HCT116 (cell line): ENCODE measurements around the gene RAB3C. TPM values are rescaled to one million over a fixed set of nuclear protein-coding genes. Genes with fewer than 3 reads are reported as not detected.

Experiments used
- ATAC-seq: fragments of 200-7000 bp; cut with Tn5 transposase; 2 replicates; pipeline ENCODE4 v1.9.1; 2020; ENCODE audit warnings: mild to moderate bottlenecking, moderate library complexity
- BruUV-seq: library from RNA; stranded (reverse); fragments of 400-500 nt; replicated peaks from 2 replicates; lab custom pipeline; 2021; lab: Mats Ljungman, UMichigan
- CTCF ChIA-PET: fragments of 300-600 bp; sonication (Branson Sonifier 250); formaldehyde crosslinking; loops from one replicate; lab custom pipeline; 2021; ENCODE audit warnings: antibody characterized with exemption; lab: Charles Lee
- POLR2A ChIA-PET: fragments of 300-600, 350-600 bp; sonication (Branson Sonifier 250); formaldehyde crosslinking; loops from one replicate; lab custom pipeline; 2021; ENCODE audit warnings: antibody characterized with exemption; lab: Charles Lee
- RAD21 ChIA-PET, 2 experiments: fragments of 300-600 bp; sonication (Branson Sonifier 250); formaldehyde crosslinking; loops; one replicate each; lab custom pipeline; 2023; ENCODE audit warnings: low total read pairs in 2 of 2; ENCODE audit not compliant: uncharacterized antibody in 2 of 2, unreplicated experiment in 2 of 2, low non-redundant PET in 1 of 2; lab: Charles Lee
- DNase-seq: peaks from one replicate; pipeline ENCODE4 v3.0.0-alpha.2; 2010; ENCODE audit warnings: low read depth, low spot score
- H2AFZ ChIP-seq: fragments of 200-600 bp; shearing (Covaris generic), sonication (generic); 2 replicates; pipeline ENCODE4 v1.6.1; 2017; ENCODE audit warnings: low read depth, mixed run types, mixed read lengths, antibody characterized with exemption, low read length; ENCODE audit not compliant: poor library complexity, severe bottlenecking
- H3K27ac ChIP-seq: 2 replicates; pipeline ENCODE4 v1.5.1; 2012; ENCODE audit warnings: low read depth, low read length
- H3K27me3 ChIP-seq: fragments of 200-600 bp; sonication (generic); 2 replicates; pipeline ENCODE4 v1.6.1; 2016; ENCODE audit warnings: mixed run types, low read length, mixed read lengths; ENCODE audit not compliant: insufficient read depth
- H3K36me3 ChIP-seq, 2 experiments: fragments of 200-500 bp in 1 of 2; fragments of 200-600 bp in 1 of 2; sonication (Bioruptor generic) in 1 of 2; sonication (generic) in 1 of 2; 2 replicates each; pipeline versions ENCODE4 v1.5.1 to v1.6.1; 2014 to 2016; ENCODE audit warnings: low read length in 2 of 2, inconsistent platforms in 1 of 2, mixed read lengths in 1 of 2, mixed run types in 1 of 2; ENCODE audit not compliant: insufficient read depth in 2 of 2, control insufficient read depth in 1 of 2
- H3K4me1 ChIP-seq, 2 experiments: fragments of 200-600 bp in 1 of 2; sonication (generic) in 1 of 2; 2 replicates each; pipeline versions ENCODE4 v1.5.1 to v1.6.1; 2012 to 2017; ENCODE audit warnings: low read length in 2 of 2, inconsistent platforms in 1 of 2, mild to moderate bottlenecking in 1 of 2, mixed read lengths in 1 of 2, mixed run types in 1 of 2, moderate library complexity in 1 of 2; ENCODE audit not compliant: insufficient read depth in 2 of 2, control insufficient read depth in 1 of 2
- H3K4me2 ChIP-seq: fragments of 200-600 bp; sonication (generic); 2 replicates; pipeline ENCODE4 v1.6.1; 2017; ENCODE audit warnings: mixed run types, low read length, mixed read lengths
- H3K4me3 ChIP-seq, 2 experiments: fragments of 200-600 bp in 1 of 2; sonication (generic) in 1 of 2; replicated peaks in 1 of 2; 2 replicates each; pipeline ENCODE4 v1.5.1; 2011 to 2016; ENCODE audit warnings: low read length in 2 of 2, control low read depth in 1 of 2, low read depth in 1 of 2, mild to moderate bottlenecking in 1 of 2, mixed read lengths in 1 of 2, mixed run types in 1 of 2
- H3K79me2 ChIP-seq: fragments of 200-600 bp; sonication (generic); 2 replicates; pipeline ENCODE4 v1.6.1; 2017; ENCODE audit warnings: mild to moderate bottlenecking, mixed run types, low read length, moderate library complexity, mixed read lengths; ENCODE audit not compliant: insufficient read depth
- H3K9ac ChIP-seq: fragments of 200-600 bp; sonication (generic); 2 replicates; pipeline ENCODE4 v1.6.1; 2016; ENCODE audit warnings: low read length, mixed read lengths
- H3K9me2 ChIP-seq: fragments of 200-600 bp; sonication (generic), shearing (Covaris generic); 2 replicates; pipeline ENCODE4 v1.6.1; 2017; ENCODE audit warnings: mixed run types, mild to moderate bottlenecking, moderate library complexity; ENCODE audit not compliant: insufficient read depth
- H3K9me3 ChIP-seq, 2 experiments: fragments of 200-500 bp in 1 of 2; fragments of 200-600 bp in 1 of 2; sonication (Bioruptor generic) in 1 of 2; sonication (generic) in 1 of 2; 2 replicates each; pipeline ENCODE4 v1.6.1; 2014 to 2017; ENCODE audit warnings: low read length in 2 of 2, mixed read lengths in 2 of 2, inconsistent platforms in 1 of 2, low read depth in 1 of 2, mild to moderate bottlenecking in 1 of 2, mixed run types in 1 of 2, moderate library complexity in 1 of 2; ENCODE audit not compliant: control insufficient read depth in 1 of 2, insufficient read depth in 1 of 2
- H4K20me1 ChIP-seq: fragments of 200-600 bp; sonication (generic), shearing (Covaris generic); 2 replicates; pipeline ENCODE4 v1.6.1; 2017; ENCODE audit warnings: mixed run types, mild to moderate bottlenecking, moderate library complexity; ENCODE audit not compliant: insufficient read depth
- CBX3 ChIP-seq: IDR thresholded peaks from 2 replicates; pipeline ENCODE4 v1.6.1; 2012; ENCODE audit warnings: low read depth
- CEBPB ChIP-seq: IDR thresholded peaks from 2 replicates; pipeline ENCODE4 v1.6.1; 2012; ENCODE audit warnings: low read depth
- POLR2AphosphoS5 ChIP-seq: IDR thresholded peaks from 2 replicates; pipeline ENCODE4 v1.6.1; 2011; ENCODE audit warnings: mild to moderate bottlenecking, low read depth, low read length, moderate library complexity
- SIN3A ChIP-seq: IDR thresholded peaks from 2 replicates; pipeline ENCODE4 v1.6.1; 2012; ENCODE audit warnings: low read depth
- YY1 ChIP-seq: IDR thresholded peaks from 2 replicates; pipeline ENCODE4 v1.6.1; 2011; ENCODE audit warnings: low read length, low read depth, moderate library complexity, mild to moderate bottlenecking; ENCODE audit not compliant: insufficient replicate concordance; ENCODE audit errors: extremely low read depth
- ZBTB33 ChIP-seq: IDR thresholded peaks from 2 replicates; pipeline ENCODE4 v1.6.1; 2011; ENCODE audit warnings: mild to moderate bottlenecking, low read length, moderate library complexity; ENCODE audit not compliant: insufficient replicate concordance; ENCODE audit errors: extremely low read depth
- ZNF274 ChIP-seq: fragments of 200-500 bp; sonication (Bioruptor generic); IDR thresholded peaks from 2 replicates; pipeline ENCODE4 v1.6.1; 2014; ENCODE audit warnings: mild to moderate bottlenecking, low read depth, low read length, inconsistent platforms
- intact Hi-C: fragments of 100-400 bp; cut with micrococcal nuclease; formaldehyde crosslinking; loops from 2 replicates; pipeline ENCODE4 v1.10.0; 2022
- total RNA-seq: library from RNA; stranded (reverse); gene quantifications from one replicate; pipeline ENCODE4 v1.2.1, GENCODE V29; 2021; ENCODE audit not compliant: unreplicated experiment
- TF ChIP-seq, protein P1 (sequence below): IDR thresholded peaks from 2 replicates; pipeline ENCODE4 v1.6.1; 2012

Gene RAB3C
- total RNA-seq, 1 experiment from 2014 or later = not detected

DNA sequence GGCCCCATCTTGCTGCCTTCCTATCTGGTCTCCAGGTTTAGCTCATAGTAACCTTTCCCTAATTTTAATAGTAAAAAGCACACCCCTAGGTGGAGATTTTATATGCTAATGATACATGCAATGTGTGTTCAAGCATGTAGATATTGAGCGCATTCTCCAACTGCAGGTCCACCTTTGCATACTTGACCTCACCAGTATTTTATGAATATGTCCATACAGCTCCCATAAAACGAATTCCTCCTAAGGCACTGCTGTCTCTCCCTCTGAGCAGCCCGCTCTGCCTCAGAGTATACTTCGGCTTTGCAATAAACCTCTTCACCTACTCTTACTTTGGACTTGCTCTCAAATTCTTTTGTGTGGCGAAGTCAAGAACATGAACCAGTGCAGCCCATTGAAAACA lies 153.3 kb downstream of the RAB3C start:
- RAD21 ChIA-PET = no interaction called here
- intact Hi-C loops = no loop called here
- POLR2A ChIA-PET = no interaction called here
- H3K4me1 ChIP-seq = no peaks in the 10 kb centered on the region
- no peaks in the 10 kb centered on the region for H3K9me2 ChIP-seq
- no peak for ATAC-seq
- H2AFZ ChIP-seq = no peak overlapping the region
- no peak overlapping the region for H3K27ac ChIP-seq
- no peak overlapping the region for H3K4me3 ChIP-seq
- CTCF ChIA-PET = no interaction called here
- H3K9me3 ChIP-seq = no peaks in the 10 kb centered on the region
- peaks cover 21% of the 10 kb centered on the region for H3K27me3 ChIP-seq
- no peak overlapping the region for H3K4me2 ChIP-seq
- TF ChIP-seq SIN3A (no peak), CEBPB (no peak), CBX3 (no peak), ZBTB33 (no peak), YY1 (no peak), POLR2AphosphoS5 (no peak), ZNF274 (no peak)
- TF ChIP-seq, protein P1, sequence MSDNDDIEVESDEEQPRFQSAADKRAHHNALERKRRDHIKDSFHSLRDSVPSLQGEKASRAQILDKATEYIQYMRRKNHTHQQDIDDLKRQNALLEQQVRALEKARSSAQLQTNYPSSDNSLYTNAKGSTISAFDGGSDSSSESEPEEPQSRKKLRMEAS = no peak
- TF ChIP-seq, all 23 proteins: peak for 0
- no peaks in the 10 kb centered on the region for H4K20me1 ChIP-seq
- no peaks in the 10 kb centered on the region for H3K36me3 ChIP-seq
- no peak for DNase-seq
- no peak overlapping the region for H3K9ac ChIP-seq
- H3K79me2 ChIP-seq = no peaks in the 10 kb centered on the region
- BruUV-seq = no TSS peak
